Common myeloid progenitor, CD34-positive (primary cell): ENCODE results near the gene CD300LF.

ENCODE experiments used
- CTCF ChIA-PET: fragments of 350-600 bp; sonication (Branson Sonifier 250); formaldehyde crosslinking; loops from one replicate; lab custom pipeline; 2021; ENCODE audit warnings: antibody characterized with exemption; lab: Charles Lee
- POLR2A ChIA-PET: fragments of 350-600 bp; sonication (Branson Sonifier 250); formaldehyde crosslinking; loops from one replicate; lab custom pipeline; 2021; ENCODE audit warnings: antibody characterized with exemption; lab: Charles Lee
- DNase-seq, 3 donors: peaks; one replicate each; pipeline versions ENCODE4 v3.0.0 to v3.0.0-alpha.2; 2013
- H3K27ac ChIP-seq, 2 experiments: 1 replicate in 1 of 2; 2 replicates in 1 of 2; pipeline ENCODE4 v1.7.0; 2013; ENCODE audit warnings: inconsistent platforms in 2 of 2, low read length in 2 of 2, mild to moderate bottlenecking in 2 of 2, low read depth in 1 of 2, moderate library complexity in 1 of 2; ENCODE audit not compliant: severe bottlenecking in 2 of 2, insufficient read depth in 1 of 2, poor library complexity in 1 of 2
- H3K27me3 ChIP-seq, 5 experiments: replicated peaks in 2 of 5; 1 replicate in 3 of 5; 2 replicates in 2 of 5; pipeline versions ENCODE4 v1.6.1 to v1.7.0; 2013; ENCODE audit warnings: low read length in 4 of 5, mild to moderate bottlenecking in 2 of 5, moderate library complexity in 2 of 5, inconsistent platforms in 1 of 5; ENCODE audit not compliant: insufficient read depth in 5 of 5, control insufficient read depth in 4 of 5
- H3K36me3 ChIP-seq, 4 experiments: 1 replicate in 2 of 4; 2 replicates in 2 of 4; pipeline versions ENCODE4 v1.6.1 to v1.7.0; 2013; ENCODE audit warnings: low read length in 3 of 4, control low read depth in 1 of 4, mild to moderate bottlenecking in 1 of 4; ENCODE audit not compliant: control insufficient read depth in 4 of 4, insufficient read depth in 4 of 4
- H3K4me1 ChIP-seq, 4 experiments: 1 replicate in 3 of 4; 2 replicates in 1 of 4; pipeline versions ENCODE4 v1.6.1 to v1.7.1; 2013; ENCODE audit warnings: low read length in 3 of 4, mild to moderate bottlenecking in 3 of 4, control low read depth in 1 of 4, inconsistent platforms in 1 of 4, moderate library complexity in 1 of 4; ENCODE audit not compliant: control insufficient read depth in 4 of 4, insufficient read depth in 4 of 4; ENCODE audit errors: control extremely low read depth in 1 of 4
- H3K4me3 ChIP-seq, 7 experiments: 1 replicate in 4 of 7; 2 replicates in 3 of 7; pipeline versions ENCODE4 v1.5.1 to v1.7.0; 2013; ENCODE audit warnings: mild to moderate bottlenecking in 7 of 7, low read length in 6 of 7, moderate library complexity in 6 of 7, inconsistent platforms in 2 of 7, low read depth in 2 of 7, control low read depth in 1 of 7; ENCODE audit not compliant: insufficient read depth in 4 of 7, control insufficient read depth in 1 of 7; ENCODE audit errors: extremely low read depth in 1 of 7
- H3K9me3 ChIP-seq, 5 experiments: 1 replicate in 4 of 5; 2 replicates in 1 of 5; pipeline versions ENCODE4 v1.6.1 to v1.7.1; 2013; ENCODE audit warnings: low read length in 4 of 5, mild to moderate bottlenecking in 2 of 5, inconsistent platforms in 1 of 5, low read depth in 1 of 5, moderate library complexity in 1 of 5; ENCODE audit not compliant: control insufficient read depth in 4 of 5, insufficient read depth in 2 of 5; ENCODE audit errors: control extremely low read depth in 1 of 5
- WGBS: methylation state at CpG from one replicate; pipeline ENCODE4 v1.1.5; 2013; ENCODE audit not compliant: insufficient coverage; 5-methylcytosine and 5-hydroxymethylcytosine counted together

The CD300LF gene

GRCh38 chr17:74713171-74713755 lies 540 bp upstream of the CD300LF start:
- ChIA-PET POLR2A (interaction anchor here (0.6 to 1.1 kb wide), 4 partner anchors 13 to 23 kb away, joined by 3 to 5 read pairs (median 4); partner anchors contain the start of gene RAB37), CTCF (interaction anchor here (1.0 to 6.2 kb wide), 4 partner anchors 16 to 55 kb away, joined by 3 to 39 read pairs (median 6); partner anchors contain the start of gene RAB37)
- H3K9me3 ChIP-seq, result no peaks in the 10 kb centered on the region
- peak; percentile 34 to 83 (median 76) for DNase-seq
- H3K36me3 ChIP-seq, result no peaks in the 10 kb centered on the region
- H3K4me3 ChIP-seq, result peak overlapping the region in 1 of 7 experiments; percentile 72
- H3K27ac ChIP-seq, result peak overlapping the region in 1 of 2 experiments; percentile 62
- H3K27me3 ChIP-seq, result no peaks in the 10 kb centered on the region
- H3K4me1 ChIP-seq, result peaks cover 2 to 36% (median 30%) of the 10 kb centered on the region in 4 experiments
- WGBS, result 69% methylated on average over 7 of the region's 12 CpGs

GRCh38 chr17:74712301-74712700 lies 422 bp downstream of the CD300LF start:
- Histone ChIP-seq H3K27me3 (no peaks in the 10 kb centered on the region), H3K36me3 (no peaks in the 10 kb centered on the region), H3K4me1 (peaks cover 2 to 36% (median 30%) of the 10 kb centered on the region in 4 experiments), H3K27ac (peak overlapping the region; percentile 38 to 62), H3K9me3 (no peaks in the 10 kb centered on the region), H3K4me3 (peak overlapping the region; percentile 15 to 85 (median 71))
- ChIA-PET POLR2A (no interaction called here), CTCF (interaction anchor here (1.2 to 6.2 kb wide), 3 partner anchors 24 to 29 kb away, joined by 3 to 39 read pairs (median 4); partner anchors contain the start of gene RAB37)
- DNase-seq, result no peak
- 20% methylated on average over 6 of the region's 7 CpGs for WGBS

- ChIA-PET CTCF (interaction anchor here (1.2 to 6.2 kb wide), 4 partner anchors 23 to 54 kb away, joined by 3 to 39 read pairs (median 6); partner anchors contain the start of gene RAB37), POLR2A (interaction anchor here (1.2 to 1.4 kb wide), 2 partner anchors 25 to 26 kb away, joined by 4 to 5 read pairs; no protein-coding TSS in a partner anchor)
- no peaks in the 10 kb centered on the region for H3K9me3 ChIP-seq
- WGBS, result 43% methylated on average over 10 of the region's 12 CpGs
- peaks cover 0 to 6% (median 1%) of the 10 kb centered on the region in 4 experiments for H3K36me3 ChIP-seq
- H3K4me1 ChIP-seq, result peaks cover 2 to 36% (median 30%) of the 10 kb centered on the region in 4 experiments
- H3K27ac ChIP-seq, result no peak overlapping the region
- H3K27me3 ChIP-seq, result no peaks in the 10 kb centered on the region
- peak in 2 of 3 donors; percentile 38 to 62 for DNase-seq
- H3K4me3 ChIP-seq, result peak overlapping the region in 6 of 7 experiments; percentile 2 to 73 (median 44)
Measured at GRCh38 chr17:74711058-74711824, 1.5 kb downstream of the CD300LF start.

- Histone ChIP-seq H3K9me3 (no peaks in the 10 kb centered on the region), H3K4me1 (peaks cover 0 to 4% (median under 1%) of the 10 kb centered on the region in 4 experiments), H3K27me3 (no peaks in the 10 kb centered on the region), H3K4me3 (no peak overlapping the region), H3K36me3 (peaks cover 6 to 40% (median 31%) of the 10 kb centered on the region in 4 experiments), H3K27ac (no peak overlapping the region)
- DNase-seq, result no peak
- ChIA-PET POLR2A (no interaction called here), CTCF (interaction anchor here (2.2 kb wide), 1 partner anchor 32 kb away, joined by 10 read pairs; no protein-coding TSS in a partner anchor)
- 94% methylated on average over 8 of the region's 8 CpGs for WGBS
Measured at GRCh38 chr17:74704544-74704943, 8.2 kb downstream of the CD300LF start.

GRCh38 chr17:74703311-74703710 lies 9.4 kb downstream of the CD300LF start:
- no peaks in the 10 kb centered on the region for H3K4me1 ChIP-seq
- no peak for DNase-seq
- CTCF ChIA-PET, result interaction anchor here (1.0 to 2.0 kb wide), 3 partner anchors 33 to 45 kb away, joined by 3 to 9 read pairs (median 5); partner anchors contain the start of gene RAB37
- H3K27me3 ChIP-seq, result no peaks in the 10 kb centered on the region
- no peaks in the 10 kb centered on the region for H3K9me3 ChIP-seq
- WGBS, result 100% methylated on average over 1 of the region's 2 CpGs
- no peak overlapping the region for H3K4me3 ChIP-seq
- POLR2A ChIA-PET, result no interaction called here
- no peak overlapping the region for H3K27ac ChIP-seq
- peaks cover 6 to 45% (median 32%) of the 10 kb centered on the region in 4 experiments for H3K36me3 ChIP-seq

- Histone ChIP-seq H3K27me3 (no peaks in the 10 kb centered on the region), H3K4me1 (no peaks in the 10 kb centered on the region), H3K4me3 (no peak overlapping the region), H3K36me3 (peaks cover 6 to 50% (median 33%) of the 10 kb centered on the region in 4 experiments), H3K9me3 (no peaks in the 10 kb centered on the region), H3K27ac (no peak overlapping the region)
- DNase-seq, result no peak
- 91% methylated on average over 6 of the region's 9 CpGs for WGBS
- ChIA-PET POLR2A (no interaction called here), CTCF (interaction anchor here (0.6 to 2.0 kb wide), 9 partner anchors 16 to 119 kb away, joined by 3 to 9 read pairs (median 3); partner anchors contain the start of gene RAB37)
Measured at GRCh38 chr17:74702116-74702871, 10.4 kb downstream of the CD300LF start.
